ENCODE results near the gene PLCB1.
"Not testable (repeated sequence)": the region's sequence is repeated elsewhere in the genome, so short reads cannot be mapped to it uniquely, and the experiment has no call there.

Gene PLCB1

GRCh38 chr20:8402798-8403197 lies 270.7 kb downstream of the PLCB1 start:
- no peak for DNase-seq (ENCODE audit: low read depth in 2 of 2)

GRCh38 chr20:8404912-8405635 lies 273.0 kb downstream of the PLCB1 start:
- DNase-seq (ENCODE audit: low read depth in 2 of 2): no peak

GRCh38 chr20:8406391-8406790 lies 274.3 kb downstream of the PLCB1 start:
- DNase-seq (ENCODE audit: low read depth in 2 of 2): no peak

GRCh38 chr20:8408587-8409307 lies 276.7 kb downstream of the PLCB1 start:
- DNase-seq (ENCODE audit: low read depth in 2 of 2): no peak

GRCh38 chr20:8413691-8414090 lies 281.6 kb downstream of the PLCB1 start:
- no peak for DNase-seq (ENCODE audit: low read depth in 2 of 2)

- no peak for DNase-seq (ENCODE audit: low read depth in 2 of 2)
These were observed 282.7 kb downstream of the PLCB1 start for GRCh38 chr20:8414586-8415274.

GRCh38 chr20:8421981-8422380 lies 289.9 kb downstream of the PLCB1 start:
- no peak for DNase-seq (ENCODE audit: low read depth in 2 of 2)

GRCh38 chr20:8423482-8423881 lies 291.4 kb downstream of the PLCB1 start:
- DNase-seq (ENCODE audit: low read depth in 2 of 2): no peak

- DNase-seq (ENCODE audit: low read depth in 2 of 2): no peak
These were observed 291.9 kb downstream of the PLCB1 start for GRCh38 chr20:8424010-8424409.

- DNase-seq (ENCODE audit: low read depth in 2 of 2): no peak
These were observed 292.9 kb downstream of the PLCB1 start for GRCh38 chr20:8425016-8425415.

- no peak for DNase-seq (ENCODE audit: low read depth in 2 of 2)
These were observed 293.7 kb downstream of the PLCB1 start for GRCh38 chr20:8425802-8426201.

GRCh38 chr20:8427419-8428040 lies 295.5 kb downstream of the PLCB1 start:
- no peak for DNase-seq (ENCODE audit: low read depth in 2 of 2)

GRCh38 chr20:8428988-8429387 lies 296.9 kb downstream of the PLCB1 start:
- no peak for DNase-seq (ENCODE audit: low read depth in 2 of 2)

- no peak for DNase-seq (ENCODE audit: low read depth in 2 of 2)
These were observed 299.7 kb downstream of the PLCB1 start for GRCh38 chr20:8431538-8432434.

- DNase-seq (ENCODE audit: low read depth in 2 of 2): no peak
These were observed 300.5 kb downstream of the PLCB1 start for GRCh38 chr20:8432435-8433148.

- DNase-seq (ENCODE audit: low read depth in 2 of 2): no peak
These were observed 301.2 kb downstream of the PLCB1 start for GRCh38 chr20:8433291-8433690.

GRCh38 chr20:8434326-8434876 lies 302.3 kb downstream of the PLCB1 start:
- no peak for DNase-seq (ENCODE audit: low read depth in 2 of 2)

GRCh38 chr20:8435285-8436035 lies 303.4 kb downstream of the PLCB1 start:
- no peak for DNase-seq (ENCODE audit: low read depth in 2 of 2)

- DNase-seq (ENCODE audit: low read depth in 2 of 2): not testable (repeated sequence)
These were observed 304.9 kb downstream of the PLCB1 start for GRCh38 chr20:8436938-8437337.

GRCh38 chr20:8438748-8439147 lies 306.7 kb downstream of the PLCB1 start:
- DNase-seq (ENCODE audit: low read depth in 2 of 2): no peak
